ENCODE results near the gene ATF2.

The ATF2 gene

DNA sequence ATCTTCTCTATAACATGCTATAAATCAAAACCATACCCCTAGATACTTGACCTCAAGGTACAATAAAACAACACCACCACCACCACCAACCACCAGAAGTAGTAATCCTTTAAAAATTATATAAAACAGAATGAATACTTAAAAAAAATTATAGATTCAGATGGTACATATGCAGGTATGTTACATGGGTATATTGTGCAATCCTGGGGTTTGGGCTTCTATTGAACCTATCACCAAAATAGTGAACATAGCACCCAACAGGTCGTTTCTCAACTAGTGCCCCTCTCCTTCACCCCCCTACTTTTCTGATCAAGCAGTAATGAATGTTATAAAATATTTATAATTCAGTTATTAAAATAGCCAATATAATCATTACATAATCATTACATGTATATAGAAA, 91.7 kb downstream of the ATF2 start:
- no peak for DNase-seq

DNA sequence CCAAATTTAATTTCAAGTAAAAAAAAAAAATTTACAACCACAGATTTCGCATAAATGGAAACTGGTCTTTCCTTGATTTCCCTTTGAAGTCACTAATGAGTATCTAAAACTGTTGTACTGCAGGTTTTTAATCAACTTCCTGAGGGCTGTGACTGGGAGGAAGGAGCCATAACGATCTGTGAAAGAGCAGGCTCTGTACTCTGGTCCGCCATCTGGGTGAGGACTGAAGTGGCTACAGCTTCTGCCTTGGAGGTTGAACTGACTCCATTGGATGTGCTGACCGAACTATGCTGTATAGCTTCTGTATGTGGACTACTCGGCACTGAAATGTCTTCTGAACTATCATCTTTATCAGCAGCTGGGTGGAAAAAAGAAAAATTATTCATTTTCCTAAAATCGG, 93.5 kb downstream of the ATF2 start:
- no peak for DNase-seq

GRCh38 chr2:175068534-175068933, 99.5 kb downstream of the ATF2 start:
- DNase-seq: no peak

DNA sequence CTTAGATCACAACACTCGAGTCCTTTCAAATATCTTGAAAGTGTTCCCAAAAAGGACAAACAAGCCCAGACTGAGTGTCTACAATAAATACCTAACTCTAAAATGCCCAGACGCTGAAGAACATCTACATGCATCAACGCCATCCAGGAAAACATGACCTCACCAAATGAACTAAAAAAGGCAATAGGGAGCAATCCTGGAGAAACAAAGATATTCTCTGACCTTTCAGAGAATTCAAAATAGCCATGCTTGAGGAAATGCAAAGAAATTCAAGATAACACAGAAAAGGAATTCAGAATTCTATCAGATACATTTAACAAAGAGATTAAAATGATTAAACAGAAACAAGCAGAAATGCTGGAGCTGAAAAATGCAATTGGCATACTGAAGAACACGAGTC, 101.6 kb downstream of the ATF2 start:
- DNase-seq: no peak

GRCh38 chr2:175064797-175065196, 103.2 kb downstream of the ATF2 start:
- DNase-seq: no peak

GRCh38 chr2:175063741-175064140, 104.3 kb downstream of the ATF2 start:
- DNase-seq: no peak

DNA sequence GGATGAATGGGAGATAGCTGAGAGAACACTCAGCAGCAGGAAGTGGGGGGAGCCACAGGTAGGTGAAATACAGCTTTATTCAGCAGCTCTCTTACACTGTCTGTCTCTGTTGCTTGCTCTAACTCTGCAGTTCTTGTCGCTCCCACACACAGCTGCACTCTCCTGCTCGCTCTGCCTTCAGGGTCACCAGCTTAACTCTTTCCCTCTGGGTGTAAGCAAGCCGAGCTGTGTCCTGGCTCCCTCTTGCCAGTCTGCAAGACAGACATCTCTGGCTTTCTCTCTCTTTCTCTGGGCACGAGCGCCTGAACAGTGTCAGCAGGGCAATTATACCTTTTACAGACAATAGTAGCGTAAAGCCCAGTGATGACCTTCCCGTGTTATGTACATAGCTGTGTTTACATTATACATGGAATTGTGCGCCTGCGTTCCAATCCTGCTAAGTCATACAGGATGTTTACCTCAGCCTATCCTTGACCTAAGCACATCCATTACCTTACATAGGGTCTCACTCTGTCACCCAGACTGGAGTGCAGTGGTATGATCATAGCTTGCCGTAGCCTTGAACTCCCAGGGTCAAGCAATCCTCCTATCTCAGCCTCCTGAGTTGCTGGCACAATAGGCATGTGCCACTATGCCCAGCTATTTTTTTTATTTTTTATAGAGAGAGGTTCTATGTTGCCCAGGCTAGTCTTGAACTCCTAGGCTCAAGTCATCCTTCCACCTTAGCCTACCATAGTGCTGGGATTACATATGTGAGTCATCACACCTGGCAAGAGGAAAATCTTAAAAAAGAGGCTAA, 105.0 kb downstream of the ATF2 start:
- peak; percentile 72 for DNase-seq

DNA sequence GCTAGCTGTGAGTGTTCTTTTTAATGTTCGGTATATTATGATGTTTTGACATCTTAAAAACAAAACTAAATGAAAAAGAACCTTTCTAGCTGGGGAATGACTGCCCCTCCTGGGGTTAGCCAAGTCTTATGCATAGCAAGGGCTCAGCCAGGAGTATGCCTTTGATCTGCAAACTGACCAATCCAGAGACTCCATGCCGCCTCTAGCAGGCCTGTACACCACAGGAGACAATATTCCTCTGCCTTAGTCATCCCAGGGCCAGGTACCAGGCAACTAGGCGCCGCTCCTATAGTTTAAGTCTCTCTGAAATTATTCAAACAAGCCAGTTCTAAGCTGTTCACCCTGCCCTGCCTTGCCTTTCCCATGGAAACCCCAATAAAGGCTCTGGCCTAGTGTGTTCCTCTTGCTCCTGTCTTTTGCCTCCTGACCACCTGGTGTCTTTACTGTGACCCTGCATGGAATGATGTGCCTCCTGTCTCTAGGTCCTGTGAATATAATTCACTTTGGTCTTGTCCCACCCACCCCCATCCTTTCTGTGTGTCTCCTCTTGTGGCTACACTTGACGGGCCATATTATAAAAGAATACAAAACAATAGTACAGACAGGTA, 110.8 kb downstream of the ATF2 start:
- DNase-seq: no peak

DNA sequence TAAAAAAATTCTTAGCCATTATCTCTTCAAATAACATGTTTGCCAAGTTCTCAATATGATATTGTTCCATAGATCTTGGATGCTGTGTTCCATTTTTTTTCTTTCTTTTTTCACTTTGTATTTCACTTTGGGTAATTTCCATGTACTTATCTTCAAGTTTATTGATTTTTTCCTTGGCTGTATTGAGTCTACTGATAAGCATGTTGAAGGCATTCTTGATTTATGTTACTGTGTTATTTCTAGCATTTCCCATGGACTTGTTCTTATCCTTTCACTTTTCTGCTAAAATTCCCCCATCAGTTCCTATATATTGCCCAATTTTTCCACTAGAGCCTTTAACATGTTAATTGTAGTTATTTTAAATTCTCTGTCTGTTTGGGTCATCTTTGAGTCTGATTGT, 112.0 kb downstream of the ATF2 start:
- DNase-seq: no peak

DNA sequence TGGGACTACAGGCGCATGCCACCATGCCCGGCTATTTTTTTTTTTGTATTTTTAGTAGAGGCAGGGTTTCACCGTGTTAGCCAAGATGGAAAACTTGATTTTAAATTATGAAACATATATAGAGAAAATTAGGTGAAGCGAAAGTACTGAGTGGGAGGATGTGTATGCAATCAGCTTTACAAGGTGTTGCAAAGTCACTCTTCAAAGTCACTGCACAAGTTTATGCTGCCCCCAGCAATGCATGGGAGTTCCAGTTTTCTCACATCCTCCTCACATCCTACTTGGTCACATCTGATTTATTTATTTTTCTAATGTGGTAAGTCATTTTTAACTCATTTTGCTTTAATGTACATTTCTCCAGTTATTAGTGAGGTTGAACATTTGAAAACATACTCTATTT, 113.7 kb downstream of the ATF2 start:
- DNase-seq: no peak

- DNase-seq: no peak
Observed at GRCh38 chr2:175049661-175050060, 118.3 kb downstream of the ATF2 start.

GRCh38 chr2:175048275-175048674, 119.7 kb downstream of the ATF2 start:
- no peak for DNase-seq

DNA sequence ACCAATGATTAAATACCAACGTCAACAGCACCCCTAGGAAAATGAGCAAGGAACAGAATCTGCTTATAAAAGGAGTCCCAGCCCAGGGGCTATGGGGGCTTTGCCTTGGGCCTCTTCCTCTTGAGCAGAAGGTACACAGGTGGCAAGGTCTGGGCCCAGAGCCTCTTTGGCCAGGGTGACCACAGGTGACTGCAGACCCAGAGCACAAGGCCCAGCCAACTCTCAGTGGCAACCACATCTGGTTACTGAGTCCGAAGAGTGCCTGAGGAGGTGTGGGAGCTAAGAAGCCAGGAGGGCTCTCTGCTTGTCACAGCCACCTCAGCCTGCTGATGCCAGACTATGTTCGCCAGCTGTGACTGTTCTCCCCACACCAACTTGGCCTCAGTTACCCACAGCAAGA, 128.5 kb downstream of the ATF2 start:
- no peak for DNase-seq

- DNase-seq: no peak
Observed at GRCh38 chr2:175039031-175039430, 129.0 kb downstream of the ATF2 start.

DNA sequence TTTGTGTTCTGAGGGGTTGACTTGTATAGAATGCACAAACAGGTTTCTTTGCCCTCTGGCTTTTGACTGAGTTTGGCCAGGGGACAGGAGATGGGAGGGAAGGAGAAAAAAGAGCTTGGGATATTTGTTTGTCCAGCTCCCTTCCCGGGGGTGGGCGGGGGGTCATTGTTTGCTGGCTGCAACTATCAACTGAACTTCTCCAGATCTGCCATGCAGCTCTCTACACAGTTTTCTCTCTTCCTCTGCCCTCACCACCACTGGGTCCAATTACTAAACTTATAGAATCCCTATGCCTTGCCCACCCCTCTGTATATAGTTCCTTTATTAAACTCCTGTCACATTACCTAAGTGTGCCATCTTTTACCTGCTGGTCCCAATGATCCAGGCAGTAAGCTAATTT, 130.1 kb downstream of the ATF2 start:
- DNase-seq: no peak

GRCh38 chr2:175036582-175037018, 131.4 kb downstream of the ATF2 start:
- no peak for DNase-seq

GRCh38 chr2:175035806-175036205, 132.2 kb downstream of the ATF2 start:
- DNase-seq: no peak

DNA sequence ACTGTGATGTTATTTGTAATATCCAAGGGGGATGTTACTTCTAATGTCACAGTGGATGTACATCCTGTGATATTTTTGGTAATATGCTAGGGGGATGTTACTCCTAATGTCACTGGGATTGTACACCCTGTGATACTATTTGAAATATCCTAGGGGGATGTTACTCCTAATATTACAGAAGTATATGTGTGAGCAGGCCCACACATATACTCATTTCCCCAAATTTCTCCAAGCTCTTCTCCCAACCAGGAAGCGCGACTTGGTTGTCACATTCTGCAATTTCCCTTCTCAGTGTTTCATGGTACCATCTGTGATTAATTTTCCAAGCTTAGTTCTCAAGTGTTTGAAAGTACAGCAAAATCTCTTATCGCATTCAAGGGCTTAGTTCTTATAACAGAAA, 133.3 kb downstream of the ATF2 start:
- DNase-seq: no peak

DNA sequence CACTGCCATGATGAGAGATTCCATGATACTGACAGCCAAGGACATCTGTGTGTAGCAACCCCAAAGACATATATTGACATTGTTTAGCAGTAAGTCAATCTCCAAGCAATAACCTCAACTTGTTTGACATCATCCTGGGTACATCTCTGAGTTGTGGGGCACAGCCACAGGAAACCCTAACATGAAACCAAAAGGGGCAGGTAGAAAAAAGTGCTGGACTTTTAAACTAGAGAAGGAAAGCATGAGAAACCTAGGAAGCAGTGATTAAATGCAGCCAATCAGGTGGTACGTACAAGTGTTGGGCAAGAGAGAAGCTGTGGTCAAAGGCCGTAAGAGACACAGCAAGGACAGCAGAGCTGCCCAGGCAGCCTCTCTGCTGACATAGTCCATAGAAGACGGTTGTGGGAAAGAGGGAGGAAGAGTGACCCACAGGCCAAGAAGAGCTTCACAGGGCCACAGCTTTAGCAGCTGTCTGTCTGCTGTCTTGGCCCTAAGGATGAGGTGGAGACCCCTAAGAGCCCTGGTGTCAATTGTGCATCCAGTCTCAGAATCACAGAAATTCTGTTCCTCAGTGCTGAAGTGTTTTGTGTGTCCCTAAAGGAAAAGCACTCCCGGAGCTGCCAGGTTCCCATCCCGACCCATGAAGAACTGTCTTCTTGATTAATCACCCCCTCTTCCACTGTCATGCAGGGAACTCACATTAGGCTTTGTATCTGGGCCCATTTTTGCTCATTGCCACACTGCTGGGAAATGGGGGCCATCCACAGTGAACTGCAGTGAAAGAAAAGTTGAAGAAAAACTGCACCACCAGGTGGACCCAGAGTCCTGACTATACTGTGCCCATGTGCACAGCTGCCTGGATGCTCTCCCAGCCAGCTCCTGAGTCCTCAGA, 137.4 kb downstream of the ATF2 start:
- DNase-seq: no peak

- no peak for DNase-seq
Observed at GRCh38 chr2:175027755-175028154, 140.2 kb downstream of the ATF2 start.

- no peak for DNase-seq
Observed at GRCh38 chr2:175026385-175026784, 141.6 kb downstream of the ATF2 start.

DNA sequence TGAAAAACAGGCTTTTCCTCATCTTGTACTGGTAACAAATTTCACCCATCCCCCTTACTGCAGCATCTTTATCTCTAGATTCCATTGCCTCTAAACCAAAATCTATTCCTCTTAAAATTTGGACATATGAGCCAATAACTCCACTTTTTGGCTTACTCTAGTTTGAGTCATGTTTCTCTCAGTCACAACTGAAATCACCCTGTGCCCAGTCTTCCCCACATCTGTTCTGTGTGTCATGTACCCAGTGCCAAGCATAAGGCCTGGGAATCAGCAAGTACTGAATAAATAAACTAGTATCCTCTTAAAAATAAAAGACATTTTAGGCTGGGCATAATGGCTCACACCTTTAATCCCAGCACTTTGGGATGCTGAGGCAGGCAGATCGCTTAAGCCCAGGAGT, 142.1 kb downstream of the ATF2 start:
- no peak for DNase-seq

GRCh38 chr2:175025233-175025632, 142.8 kb downstream of the ATF2 start:
- DNase-seq: no peak

DNA sequence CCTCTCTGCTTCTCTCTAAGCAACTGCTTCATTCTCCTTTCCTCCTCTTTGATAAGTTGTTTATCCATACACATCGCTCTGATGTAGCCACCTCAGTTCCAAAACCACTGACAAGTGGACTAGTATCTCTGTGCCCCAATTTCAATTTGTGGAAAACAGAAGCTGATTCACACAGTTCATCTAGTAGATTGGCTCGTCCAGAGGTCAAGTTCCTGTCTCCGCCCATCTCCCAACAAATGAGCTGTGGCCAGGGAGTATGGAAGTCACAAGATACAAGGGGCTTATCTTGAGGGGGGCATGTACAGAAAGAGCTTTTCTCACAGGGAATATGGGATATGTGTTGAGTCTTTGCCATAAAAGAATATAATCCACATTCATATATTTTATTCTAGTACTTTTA, 145.1 kb downstream of the ATF2 start:
- DNase-seq: no peak

Data from DMS153 (cell line).